T-helper 22 cell (primary cell): ENCODE results near the gene PTGS2.

Source experiments
- DNase-seq: peaks from one replicate; pipeline ENCODE4 v3.0.0-alpha.2; 2020; ENCODE audit warnings: low read depth

PTGS2 gene

DNA sequence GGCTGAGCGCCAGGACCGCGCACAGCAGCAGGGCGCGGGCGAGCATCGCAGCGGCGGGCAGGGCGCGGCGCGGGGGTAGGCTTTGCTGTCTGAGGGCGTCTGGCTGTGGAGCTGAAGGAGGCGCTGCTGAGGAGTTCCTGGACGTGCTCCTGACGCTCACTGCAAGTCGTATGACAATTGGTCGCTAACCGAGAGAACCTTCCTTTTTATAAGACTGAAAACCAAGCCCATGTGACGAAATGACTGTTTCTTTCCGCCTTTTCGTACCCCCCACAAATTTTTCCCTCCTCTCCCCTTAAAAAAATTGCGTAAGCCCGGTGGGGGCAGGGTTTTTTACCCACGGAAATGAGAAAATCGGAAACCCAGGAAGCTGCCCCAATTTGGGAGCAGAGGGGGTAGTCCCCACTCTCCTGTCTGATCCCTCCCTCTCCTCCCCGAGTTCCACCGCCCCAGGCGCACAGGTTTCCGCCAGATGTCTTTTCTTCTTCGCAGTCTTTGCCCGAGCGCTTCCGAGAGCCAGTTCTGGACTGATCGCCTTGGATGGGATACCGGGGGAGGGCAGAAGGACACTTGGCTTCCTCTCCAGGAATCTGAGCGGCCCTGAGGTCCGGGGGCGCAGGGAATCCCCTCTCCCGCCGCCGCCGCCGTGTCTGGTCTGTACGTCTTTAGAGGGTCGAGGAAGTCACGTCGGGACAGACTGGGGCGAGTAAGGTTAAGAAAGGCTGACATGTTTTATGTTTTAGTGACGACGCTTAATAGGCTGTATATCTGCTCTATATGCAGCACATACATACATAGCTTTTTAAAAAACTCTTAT lies at the start of gene PTGS2:
TSS of gene PTGS2 (minus strand) at position 179 of the 817 bp plus-strand sequence. CDS start at position 46, 133 bp downstream.
- DNase-seq, result no peak

GRCh38 chr1:186722711-186723309 lies 42.6 kb upstream of the PTGS2 start:
- no peak for DNase-seq

DNA sequence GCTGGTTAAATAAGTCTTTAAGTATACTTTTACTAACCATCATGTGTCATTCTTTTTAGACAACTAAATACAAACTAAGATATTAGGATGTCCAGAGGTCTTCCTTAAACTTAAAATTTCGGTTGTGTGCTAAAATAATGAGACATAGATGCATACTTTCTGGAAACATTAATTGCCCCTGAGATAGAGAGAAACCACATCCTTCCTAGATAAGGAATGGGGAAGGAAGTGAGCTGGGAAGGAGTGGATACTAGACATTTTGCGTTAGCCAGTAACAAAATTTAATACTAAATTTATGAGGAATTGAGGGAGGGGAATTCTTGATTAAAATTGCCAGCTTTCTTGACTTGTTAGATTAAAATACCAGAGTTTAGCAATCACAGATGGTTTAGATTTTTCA lies 37.1 kb upstream of the PTGS2 start:
- DNase-seq, result no peak

DNA sequence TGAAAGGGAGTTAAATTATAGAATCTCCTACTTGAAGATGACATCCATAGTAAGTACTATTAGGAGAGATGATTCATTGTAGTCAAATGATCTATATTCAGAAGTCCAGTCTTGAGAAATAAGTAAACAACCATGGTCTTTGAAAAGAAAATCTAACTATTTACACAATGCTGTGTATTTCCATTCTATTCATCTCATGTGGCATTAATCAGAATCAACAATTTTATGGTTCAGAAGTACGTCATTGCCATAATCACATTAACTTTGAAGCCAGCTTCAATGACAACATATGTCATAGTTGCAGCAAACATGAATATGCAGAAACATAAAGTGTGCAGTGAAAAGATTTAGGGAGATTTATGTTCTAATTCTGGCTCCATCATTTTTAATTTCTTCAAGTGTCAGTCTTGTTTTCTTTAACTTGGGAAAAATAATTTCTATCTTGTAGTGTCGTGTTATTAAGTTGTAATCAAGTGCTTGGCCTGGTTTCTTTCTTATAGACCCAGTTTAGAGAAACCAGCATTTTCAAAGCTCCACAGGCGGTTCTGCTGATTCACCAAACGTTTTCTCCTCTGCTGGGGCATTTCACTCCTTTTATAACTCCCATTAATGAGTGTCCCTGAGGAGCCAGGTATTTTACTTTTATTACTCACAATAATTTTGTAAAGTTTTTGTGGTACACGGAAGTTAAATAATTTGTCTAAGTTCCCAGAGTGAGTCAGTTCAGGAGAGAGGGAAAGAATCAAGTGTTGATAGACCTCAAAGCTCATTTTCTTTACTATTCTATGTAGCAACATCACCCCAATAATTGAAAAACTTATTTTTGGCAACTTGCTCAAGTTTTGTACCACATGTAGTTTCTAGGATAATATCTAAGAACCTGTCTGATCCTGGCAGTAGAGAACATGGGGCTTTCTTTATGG lies 35.9 kb upstream of the PTGS2 start:
- no peak for DNase-seq

DNA sequence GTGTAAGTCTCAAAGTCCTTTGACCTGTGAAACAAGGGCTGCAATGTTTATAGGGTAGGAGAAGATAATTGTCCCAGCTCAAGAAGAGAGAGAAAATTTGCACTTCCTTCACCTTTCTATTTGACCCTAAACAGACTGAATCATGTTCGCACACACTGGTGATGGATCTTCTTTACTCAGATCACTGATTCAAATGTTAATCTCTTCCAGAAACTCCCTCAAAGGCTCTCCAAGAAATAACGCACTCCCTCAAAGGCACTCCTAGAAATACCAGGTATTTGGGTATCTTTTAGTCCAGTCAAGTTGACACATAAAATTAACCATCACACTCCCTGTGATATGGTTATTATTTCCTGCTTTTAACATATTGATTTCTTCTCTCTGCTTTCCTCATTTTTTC lies 30.5 kb upstream of the PTGS2 start:
- no peak for DNase-seq

DNA sequence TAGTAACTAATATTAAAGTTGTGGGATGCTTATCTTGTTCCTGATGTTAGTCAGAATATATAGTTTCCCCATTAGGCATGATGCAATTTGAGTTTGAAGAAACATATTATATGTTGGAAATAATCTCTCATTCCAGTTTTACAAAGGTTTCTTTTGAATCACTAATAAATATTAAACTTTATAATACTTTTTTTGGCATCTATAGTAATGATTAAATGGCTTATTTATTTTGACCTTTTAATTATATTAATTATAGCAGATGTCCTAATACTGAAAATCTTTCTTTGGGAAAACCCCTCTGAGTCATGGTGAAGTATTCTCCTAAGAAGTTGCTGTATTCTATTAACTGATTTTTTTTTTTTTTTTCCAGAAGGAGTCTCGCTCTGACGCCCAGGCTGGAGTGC lies 28.5 kb upstream of the PTGS2 start:
- no peak for DNase-seq

DNA sequence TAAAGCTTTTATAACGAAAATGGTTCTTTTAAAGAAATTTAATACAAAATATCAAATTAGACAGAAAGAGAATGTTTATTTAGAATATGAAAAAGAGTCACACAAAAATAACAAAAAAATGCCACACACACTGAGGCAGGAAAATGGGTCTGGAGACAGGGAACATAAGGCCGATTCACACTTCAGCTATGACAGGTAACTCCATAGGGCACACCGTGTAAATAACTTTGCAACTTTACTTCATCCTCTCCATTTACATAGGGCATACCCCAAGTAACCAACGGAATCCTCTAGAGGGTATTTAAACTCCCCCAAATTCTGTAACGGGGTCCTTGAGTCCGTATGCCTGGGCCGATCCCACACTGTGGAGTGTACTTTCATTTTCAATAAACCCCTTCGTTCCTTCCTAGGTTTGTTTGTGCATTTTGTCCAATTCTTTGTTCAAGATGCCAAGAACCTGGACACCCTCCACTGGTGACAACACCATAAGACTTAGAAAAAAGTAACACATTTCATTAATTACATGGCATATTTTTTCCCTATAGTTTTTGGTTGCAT lies 23.1 kb upstream of the PTGS2 start:
- DNase-seq, result no peak

- DNase-seq, result no peak
These were observed 20.5 kb upstream of the PTGS2 start for GRCh38 chr1:186700722-186701121.

DNA sequence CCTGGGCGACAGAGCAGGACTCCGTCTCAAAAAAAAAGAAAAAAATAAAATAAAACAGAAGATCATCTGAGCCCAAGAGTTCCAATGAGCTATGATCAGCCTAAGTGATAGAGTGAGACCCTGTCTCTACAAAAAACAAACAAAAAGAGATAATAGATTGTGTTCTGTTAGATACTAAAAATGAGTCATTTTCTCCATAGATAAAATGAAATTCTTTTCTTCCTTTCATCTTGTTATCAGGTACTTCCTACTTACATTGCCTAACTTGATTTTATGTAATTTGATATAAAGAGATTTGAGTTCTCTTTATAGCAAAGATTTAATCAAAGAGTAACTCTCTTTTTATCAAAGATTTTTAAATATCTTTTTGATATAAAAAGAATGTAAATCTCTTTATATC lies 19.3 kb upstream of the PTGS2 start:
- no peak for DNase-seq

DNA sequence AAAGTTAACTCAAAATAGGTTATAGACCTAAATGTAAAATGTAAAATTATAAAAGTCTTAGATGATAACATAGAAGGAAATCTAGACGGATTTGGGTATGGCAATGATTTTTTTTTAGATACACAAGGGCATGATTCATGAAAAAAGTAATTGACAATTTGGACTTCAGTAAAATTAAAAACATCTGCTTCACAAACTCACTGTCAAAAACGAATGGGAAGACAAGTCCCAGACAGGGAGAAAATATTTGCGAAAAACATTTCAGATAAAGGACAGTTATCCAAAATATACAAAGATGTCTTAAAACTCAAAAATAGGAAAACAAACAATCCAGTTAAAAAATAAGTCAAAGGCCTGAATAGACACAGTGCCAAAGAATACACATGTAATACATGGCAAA lies 9.7 kb upstream of the PTGS2 start:
- DNase-seq, result no peak

DNA sequence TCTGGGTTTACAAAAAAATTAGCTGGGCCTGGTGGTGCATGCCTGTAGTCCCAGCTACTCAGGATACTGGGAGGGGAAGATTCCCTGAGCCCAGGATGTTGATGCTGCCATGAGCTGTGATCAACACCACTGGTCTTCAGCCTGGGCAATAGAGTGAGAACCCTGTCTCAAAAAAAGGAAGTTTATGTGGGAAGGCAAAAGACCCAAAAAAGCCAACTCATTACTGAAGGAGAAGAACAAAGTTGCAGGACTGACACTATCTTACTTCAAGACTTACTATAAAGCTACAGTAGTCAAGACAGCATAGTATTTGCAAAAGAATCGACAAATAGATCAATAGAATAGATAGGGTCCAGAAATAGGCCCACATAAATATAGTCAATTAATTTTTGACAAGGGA lies 9.2 kb upstream of the PTGS2 start:
- no peak for DNase-seq

DNA sequence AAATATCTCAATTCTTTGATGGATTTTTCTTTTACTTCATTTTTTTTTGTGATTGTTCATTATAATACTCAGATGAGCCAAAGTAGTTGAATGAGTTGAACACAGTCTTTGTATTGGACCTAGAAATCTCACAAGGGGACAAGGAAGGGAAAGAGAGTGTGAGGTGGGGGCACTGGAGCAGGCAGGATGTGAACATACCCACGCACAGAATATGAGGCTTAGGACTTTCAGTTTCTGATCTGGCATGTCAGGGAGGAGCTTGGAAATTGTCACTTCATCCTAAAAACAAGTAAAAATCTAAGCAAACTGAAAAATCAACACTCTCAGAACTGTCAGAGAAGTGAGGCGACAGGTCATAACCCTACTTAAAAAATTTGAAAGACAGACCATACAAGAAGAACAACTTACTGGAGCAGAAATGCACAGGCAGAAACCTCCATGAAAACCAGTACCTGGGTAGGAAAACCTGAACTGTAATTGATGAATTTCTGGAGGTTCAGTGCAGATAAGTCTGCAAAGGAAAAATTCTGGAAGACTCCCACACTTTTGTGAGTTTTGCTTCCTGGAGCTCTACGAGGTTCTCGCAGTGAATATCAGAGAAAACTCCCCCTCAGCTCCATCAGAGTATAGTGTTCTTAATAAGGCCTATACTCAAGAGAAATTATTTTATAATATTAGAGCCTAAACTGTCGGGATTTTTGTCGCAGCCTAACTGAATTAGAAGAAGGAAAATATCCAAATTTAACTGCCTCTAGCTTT lies 3.6 kb upstream of the PTGS2 start:
- no peak for DNase-seq

- no peak for DNase-seq
These were observed 2.5 kb upstream of the PTGS2 start for GRCh38 chr1:186682736-186683135.

- no peak for DNase-seq
These were observed 1.6 kb upstream of the PTGS2 start for GRCh38 chr1:186681801-186682200.

- no peak for DNase-seq
These were observed 898 bp upstream of the PTGS2 start for GRCh38 chr1:186681121-186681520.

GRCh38 chr1:186679924-186680244 lies 339 bp downstream of the PTGS2 start:
- no peak for DNase-seq

DNA sequence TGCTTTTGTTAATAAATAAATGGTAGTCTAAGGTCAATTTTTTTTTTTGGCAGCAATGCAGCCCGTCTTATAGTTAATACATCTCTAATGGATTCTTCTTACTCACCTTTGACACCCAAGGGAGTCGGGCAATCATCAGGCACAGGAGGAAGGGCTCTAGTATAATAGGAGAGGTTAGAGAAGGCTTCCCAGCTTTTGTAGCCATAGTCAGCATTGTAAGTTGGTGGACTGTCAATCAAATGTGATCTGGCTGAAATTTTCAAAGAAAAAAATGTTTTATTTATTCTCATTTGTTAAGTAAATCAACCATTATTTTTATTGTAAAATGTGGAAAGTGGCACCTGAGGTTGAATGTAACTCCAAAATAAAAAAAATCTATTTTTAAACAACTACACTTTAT lies 2.1 kb downstream of the PTGS2 start:
- DNase-seq, result no peak

GRCh38 chr1:186672596-186672995 lies 7.6 kb downstream of the PTGS2 start:
- DNase-seq, result no peak

- no peak for DNase-seq
These were observed 8.1 kb downstream of the PTGS2 start for GRCh38 chr1:186672131-186672530.

GRCh38 chr1:186671136-186671825 lies 8.9 kb downstream of the PTGS2 start:
- DNase-seq, result no peak
